GM20000 (cell line): ENCODE results near the gene TNRC6B.

Experiments used
- DNase-seq: peaks from one replicate; pipeline ENCODE4 v3.0.0; 2012; ENCODE audit warnings: low spot score
- TF ChIP-seq, protein P1 (sequence below): IDR thresholded peaks from 2 replicates; pipeline ENCODE4 v1.5.1; 2012; ENCODE audit warnings: mild to moderate bottlenecking, control low read depth; ENCODE audit errors: extremely low read depth, missing control alignments

Gene TNRC6B

GRCh38 chr22:40258501-40258915, 80.8 kb downstream of the TNRC6B start:
- no peak for DNase-seq
- TF ChIP-seq, protein P1, sequence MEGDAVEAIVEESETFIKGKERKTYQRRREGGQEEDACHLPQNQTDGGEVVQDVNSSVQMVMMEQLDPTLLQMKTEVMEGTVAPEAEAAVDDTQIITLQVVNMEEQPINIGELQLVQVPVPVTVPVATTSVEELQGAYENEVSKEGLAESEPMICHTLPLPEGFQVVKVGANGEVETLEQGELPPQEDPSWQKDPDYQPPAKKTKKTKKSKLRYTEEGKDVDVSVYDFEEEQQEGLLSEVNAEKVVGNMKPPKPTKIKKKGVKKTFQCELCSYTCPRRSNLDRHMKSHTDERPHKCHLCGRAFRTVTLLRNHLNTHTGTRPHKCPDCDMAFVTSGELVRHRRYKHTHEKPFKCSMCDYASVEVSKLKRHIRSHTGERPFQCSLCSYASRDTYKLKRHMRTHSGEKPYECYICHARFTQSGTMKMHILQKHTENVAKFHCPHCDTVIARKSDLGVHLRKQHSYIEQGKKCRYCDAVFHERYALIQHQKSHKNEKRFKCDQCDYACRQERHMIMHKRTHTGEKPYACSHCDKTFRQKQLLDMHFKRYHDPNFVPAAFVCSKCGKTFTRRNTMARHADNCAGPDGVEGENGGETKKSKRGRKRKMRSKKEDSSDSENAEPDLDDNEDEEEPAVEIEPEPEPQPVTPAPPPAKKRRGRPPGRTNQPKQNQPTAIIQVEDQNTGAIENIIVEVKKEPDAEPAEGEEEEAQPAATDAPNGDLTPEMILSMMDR, result no peak

DNA sequence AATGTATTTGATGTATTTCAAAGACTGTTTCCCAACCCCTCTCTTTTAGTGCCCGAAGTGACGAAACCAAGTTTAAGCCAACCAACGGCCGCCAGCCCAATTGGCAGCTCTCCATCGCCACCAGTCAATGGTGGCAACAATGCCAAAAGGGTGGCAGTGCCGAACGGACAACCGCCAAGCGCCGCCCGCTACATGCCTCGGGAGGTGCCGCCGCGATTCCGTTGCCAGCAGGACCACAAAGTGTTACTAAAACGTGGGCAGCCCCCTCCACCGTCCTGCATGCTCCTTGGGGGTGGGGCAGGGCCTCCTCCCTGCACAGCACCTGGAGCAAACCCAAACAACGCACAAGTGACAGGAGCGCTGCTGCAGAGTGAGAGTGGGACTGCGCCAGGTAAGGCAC, 84.1 kb downstream of the TNRC6B start:
- TF ChIP-seq, protein P1, result no peak
- no peak for DNase-seq

- DNase-seq, result no peak
- TF ChIP-seq, protein P1, result no peak
These were observed 85.5 kb downstream of the TNRC6B start for GRCh38 chr22:40263191-40263590.

- no peak for DNase-seq
These were observed 88.1 kb downstream of the TNRC6B start for GRCh38 chr22:40265783-40266182.

GRCh38 chr22:40270031-40270430, 92.3 kb downstream of the TNRC6B start:
- TF ChIP-seq, protein P1, result no peak

More at GRCh38 chr22:40265783-40266182, 88.1 kb downstream of the TNRC6B start:
- TF ChIP-seq, protein P1, result no peak

GRCh38 chr22:40270748-40271373, 93.1 kb downstream of the TNRC6B start:
- DNase-seq, result no peak
- TF ChIP-seq, protein P1, result no peak

More at GRCh38 chr22:40270031-40270430, 92.3 kb downstream of the TNRC6B start:
- DNase-seq, result no peak

- TF ChIP-seq, protein P1, result no peak
These were observed 93.7 kb downstream of the TNRC6B start for GRCh38 chr22:40271440-40271839.

More at GRCh38 chr22:40271440-40271839, 93.7 kb downstream of the TNRC6B start:
- DNase-seq, result no peak
